Measurements from ENCODE around the gene IL37.

Gene IL37

GRCh38 chr2:112957511-112957910 is 46.5 kb downstream of the IL37 start:
- in situ Hi-C loops (cut with MboI; ENCODE audit: low sequenced_read_pairs) = no loop called here

GRCh38 chr2:112958428-112959108 is 47.6 kb downstream of the IL37 start:
- in situ Hi-C loops (cut with MboI; ENCODE audit: low sequenced_read_pairs) = no loop called here

GRCh38 chr2:112959109-112959812 is 48.3 kb downstream of the IL37 start:
- in situ Hi-C loops (cut with MboI; ENCODE audit: low sequenced_read_pairs) = no loop called here

- in situ Hi-C loops (cut with MboI; ENCODE audit: low sequenced_read_pairs) = no loop called here
These were observed 49.4 kb downstream of the IL37 start for GRCh38 chr2:112960230-112960825.

- in situ Hi-C loops (cut with MboI; ENCODE audit: low sequenced_read_pairs) = no loop called here
These were observed 51.6 kb downstream of the IL37 start for GRCh38 chr2:112962308-112963175.

GRCh38 chr2:112967023-112967422 is 56.1 kb downstream of the IL37 start:
- in situ Hi-C loops (cut with MboI; ENCODE audit: low sequenced_read_pairs) = no loop called here
